Upper lobe of left lung (tissue), 6 donors: ENCODE measurements around the gene SLC25A26. TPM values are rescaled to one million over a fixed set of nuclear protein-coding genes. Genes with fewer than 3 reads are reported as not detected.

ENCODE experiments used
- ATAC-seq, 2 donors: fragments of 200-7000 bp; cut with Tn5 transposase; one replicate each; pipeline ENCODE4 v1.9.1; 2022; ENCODE audit warnings: mild to moderate bottlenecking in 2 of 2, moderate library complexity in 2 of 2; ENCODE audit not compliant: low FRiP score in 2 of 2
- DNase-seq, 2 donors: peaks; one replicate each; pipeline ENCODE4 v3.0.0-alpha.2; 2019 to 2020
- H3K27ac ChIP-seq, 4 donors: fragments of 200-600 bp; sonication (generic); one replicate each; pipeline ENCODE4 v1.5.1; 2016 to 2019
- H3K27me3 ChIP-seq, 4 donors: fragments of 200-600 bp; sonication (generic); one replicate each; pipeline ENCODE4 v1.5.1; 2017 to 2019
- H3K36me3 ChIP-seq, 4 donors: fragments of 200-600 bp; sonication (generic); one replicate each; pipeline ENCODE4 v1.5.1; 2016 to 2019
- H3K4me1 ChIP-seq, 4 donors: fragments of 200-600 bp; sonication (generic); one replicate each; pipeline ENCODE4 v1.5.1; 2018 to 2019
- H3K4me3 ChIP-seq, 4 donors: fragments of 200-600 bp; sonication (generic); one replicate each; pipeline ENCODE4 v1.5.1; 2017 to 2019; ENCODE audit warnings: mild to moderate bottlenecking in 2 of 4, moderate library complexity in 1 of 4
- H3K9me3 ChIP-seq, 4 donors: fragments of 200-600 bp; sonication (generic); one replicate each; pipeline ENCODE4 v1.5.1; 2018 to 2019
- CTCF ChIP-seq, 6 experiments: fragments of 450-650 bp in 4 of 6; fragments of 200-600 bp in 2 of 6; sonication (generic) in 2 of 6; IDR thresholded peaks; one replicate each; pipeline ENCODE4 v1.5.1; 2016 to 2019; ENCODE audit warnings: antibody characterized with exemption in 6 of 6
- EP300 ChIP-seq, 4 donors: sonication (generic); formaldehyde crosslinking; IDR thresholded peaks; one replicate each; pipeline ENCODE4 v1.5.1; 2017; ENCODE audit warnings: antibody characterized with exemption in 4 of 4, control low read depth in 2 of 4
- POLR2A ChIP-seq, 4 donors: fragments of 450-650 bp; IDR thresholded peaks; one replicate each; pipeline ENCODE4 v1.5.1; 2016 to 2017; ENCODE audit warnings: antibody characterized with exemption in 4 of 4, mild to moderate bottlenecking in 2 of 4
- POLR2AphosphoS5 ChIP-seq, 2 donors: sonication (generic); formaldehyde crosslinking; IDR thresholded peaks; one replicate each; pipeline ENCODE4 v1.5.1; 2017; ENCODE audit warnings: antibody characterized with exemption in 2 of 2
- WGBS, 2 donors: methylation state at CpG; one replicate each; pipeline ENCODE4 v1.1.5; 2017 to 2018; 5-methylcytosine and 5-hydroxymethylcytosine counted together
- total RNA-seq, 6 donors: library from RNA; depleted of rRNA in 4 of 6; stranded (reverse); fragments of >200 nt in 4 of 6; gene quantifications; one replicate each; pipeline versions ENCODE4 v1.1.0 to v1.2.1, GENCODE V29; 2016 to 2021
- donor health status: DM: no; HTN: no; CAD: no; lungs with moderate emphysema.
- donor health status: DM: no; HTN: yes; CAD: no; lungs with severe emphysema.

Gene SLC25A26
- total RNA-seq, 6 donors from 2014 or later: 8.4 to 18.8 (median 17.0) TPM

- TF ChIP-seq POLR2AphosphoS5 (IDR thresholded peaks at IDR 0.05): no peak
- TF ChIP-seq POLR2A (IDR thresholded peaks at IDR 0.05): no peak
- no peak for TF ChIP-seq CTCF (IDR thresholded peaks at IDR 0.05)
- no peak for TF ChIP-seq EP300 (IDR thresholded peaks at IDR 0.05)
- ATAC-seq: no peak
- H3K4me3 ChIP-seq: no peak overlapping the region
- no peaks in the 10 kb centered on the region for H3K9me3 ChIP-seq
- 87 to 89% methylated on average over 3 of the region's 3 CpGs for WGBS, 2 donors
- H3K36me3 ChIP-seq: no peaks in the 10 kb centered on the region
- no peaks in the 10 kb centered on the region for H3K4me1 ChIP-seq
- H3K27ac ChIP-seq: no peak overlapping the region
- H3K27me3 ChIP-seq: no peaks in the 10 kb centered on the region
- no peak for DNase-seq
Observed at GRCh38 chr3:66355394-66355793, 134.6 kb downstream of the SLC25A26 start.

GRCh38 chr3:66355997-66356396 lies 135.2 kb downstream of the SLC25A26 start:
- no peaks in the 10 kb centered on the region for H3K4me1 ChIP-seq
- no peaks in the 10 kb centered on the region for H3K36me3 ChIP-seq
- DNase-seq (no peak), ATAC-seq (no peak)
- 83 to 100% methylated on average over 1 of the region's 1 CpG for WGBS, 2 donors
- H3K9me3 ChIP-seq: no peaks in the 10 kb centered on the region
- H3K4me3 ChIP-seq: no peak overlapping the region
- TF ChIP-seq CTCF (IDR thresholded peaks at IDR 0.05) (no peak), POLR2A (IDR thresholded peaks at IDR 0.05) (no peak), EP300 (IDR thresholded peaks at IDR 0.05) (no peak), POLR2AphosphoS5 (IDR thresholded peaks at IDR 0.05) (no peak)
- no peak overlapping the region for H3K27ac ChIP-seq
- H3K27me3 ChIP-seq: no peaks in the 10 kb centered on the region

GRCh38 chr3:66361356-66361755 lies 140.6 kb downstream of the SLC25A26 start:
- H3K27ac ChIP-seq: no peak overlapping the region
- ATAC-seq: no peak
- no peaks in the 10 kb centered on the region for H3K27me3 ChIP-seq
- H3K4me3 ChIP-seq: no peak overlapping the region
- 89 to 96% methylated on average over 5 of the region's 5 CpGs for WGBS, 2 donors
- no peak for TF ChIP-seq EP300 (IDR thresholded peaks at IDR 0.05)
- no peak for TF ChIP-seq POLR2A (IDR thresholded peaks at IDR 0.05)
- TF ChIP-seq CTCF (IDR thresholded peaks at IDR 0.05): no peak
- no peak for TF ChIP-seq POLR2AphosphoS5 (IDR thresholded peaks at IDR 0.05)
- H3K36me3 ChIP-seq: no peaks in the 10 kb centered on the region
- no peaks in the 10 kb centered on the region for H3K9me3 ChIP-seq
- no peaks in the 10 kb centered on the region for H3K4me1 ChIP-seq
- DNase-seq: no peak

GRCh38 chr3:66362541-66362941 lies 141.7 kb downstream of the SLC25A26 start:
- H3K36me3 ChIP-seq: no peaks in the 10 kb centered on the region
- no peak overlapping the region for H3K27ac ChIP-seq
- WGBS, 2 donors: 78 to 87% methylated on average over 3 of the region's 3 CpGs
- ATAC-seq (no peak), DNase-seq (no peak)
- H3K4me1 ChIP-seq: no peaks in the 10 kb centered on the region
- H3K9me3 ChIP-seq: no peaks in the 10 kb centered on the region
- no peaks in the 10 kb centered on the region for H3K27me3 ChIP-seq
- TF ChIP-seq POLR2A (IDR thresholded peaks at IDR 0.05): no peak
- TF ChIP-seq POLR2AphosphoS5 (IDR thresholded peaks at IDR 0.05): no peak
- no peak overlapping the region for H3K4me3 ChIP-seq

- no peaks in the 10 kb centered on the region for H3K27me3 ChIP-seq
- DNase-seq (no peak), ATAC-seq (no peak)
- WGBS, 2 donors: 87 to 91% methylated on average over 6 of the region's 6 CpGs
- no peaks in the 10 kb centered on the region for H3K36me3 ChIP-seq
- no peak for TF ChIP-seq POLR2AphosphoS5 (IDR thresholded peaks at IDR 0.05)
- no peak for TF ChIP-seq EP300 (IDR thresholded peaks at IDR 0.05)
- no peak for TF ChIP-seq CTCF (IDR thresholded peaks at IDR 0.05)
- no peak for TF ChIP-seq POLR2A (IDR thresholded peaks at IDR 0.05)
- no peak overlapping the region for H3K4me3 ChIP-seq
- no peaks in the 10 kb centered on the region for H3K9me3 ChIP-seq
- H3K4me1 ChIP-seq: no peaks in the 10 kb centered on the region
- no peak overlapping the region for H3K27ac ChIP-seq
Observed at GRCh38 chr3:66363148-66363547, 142.3 kb downstream of the SLC25A26 start.
